ENCODE results near the gene MTAP.

The MTAP gene

GRCh38 chr9:21969011-21969940, 166.8 kb downstream of the MTAP start:
- no peak for DNase-seq (ENCODE audit: low read depth in 3 of 3)

DNA sequence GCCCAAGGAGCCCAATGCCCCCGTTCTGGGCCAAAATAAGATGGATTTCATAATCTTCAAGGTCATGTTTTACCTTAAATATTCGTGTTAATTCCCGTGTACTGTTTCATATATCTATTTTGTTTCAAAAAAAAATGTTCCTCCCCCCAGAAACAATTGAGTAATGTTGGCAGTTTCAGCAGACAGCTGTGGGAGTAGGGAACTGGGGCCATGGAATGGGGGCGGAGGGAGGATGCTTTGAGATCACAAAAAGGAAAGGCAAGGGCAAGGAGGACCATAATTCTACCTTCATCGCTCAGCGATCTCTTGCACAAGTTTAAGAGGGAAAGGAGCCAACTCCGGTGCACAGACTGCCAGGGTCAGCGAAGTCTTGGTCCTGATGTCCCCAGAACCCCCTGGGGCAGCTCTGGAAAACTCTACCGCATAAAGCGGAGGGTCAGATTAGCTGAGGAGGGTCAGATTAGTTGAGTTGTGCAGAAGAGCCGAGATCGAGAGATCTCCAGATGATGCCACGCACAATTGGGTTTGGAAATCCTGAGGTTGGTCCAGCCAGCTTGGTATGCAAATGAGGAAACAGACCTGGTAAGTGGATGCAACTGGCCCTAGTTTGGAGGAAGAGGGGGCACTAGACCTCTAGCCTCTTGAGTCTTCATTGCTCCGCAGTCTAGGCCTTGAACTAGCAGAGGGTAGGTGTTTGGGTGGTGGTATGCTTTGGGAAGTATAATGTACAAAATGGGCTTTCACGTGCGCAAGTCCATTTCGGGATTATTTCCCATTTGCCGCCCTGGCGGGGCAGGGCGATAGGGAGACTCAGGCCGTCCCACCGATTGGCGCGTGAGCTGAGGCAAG, 167.7 kb downstream of the MTAP start:
- no peak for DNase-seq (ENCODE audit: low read depth in 3 of 3)

DNA sequence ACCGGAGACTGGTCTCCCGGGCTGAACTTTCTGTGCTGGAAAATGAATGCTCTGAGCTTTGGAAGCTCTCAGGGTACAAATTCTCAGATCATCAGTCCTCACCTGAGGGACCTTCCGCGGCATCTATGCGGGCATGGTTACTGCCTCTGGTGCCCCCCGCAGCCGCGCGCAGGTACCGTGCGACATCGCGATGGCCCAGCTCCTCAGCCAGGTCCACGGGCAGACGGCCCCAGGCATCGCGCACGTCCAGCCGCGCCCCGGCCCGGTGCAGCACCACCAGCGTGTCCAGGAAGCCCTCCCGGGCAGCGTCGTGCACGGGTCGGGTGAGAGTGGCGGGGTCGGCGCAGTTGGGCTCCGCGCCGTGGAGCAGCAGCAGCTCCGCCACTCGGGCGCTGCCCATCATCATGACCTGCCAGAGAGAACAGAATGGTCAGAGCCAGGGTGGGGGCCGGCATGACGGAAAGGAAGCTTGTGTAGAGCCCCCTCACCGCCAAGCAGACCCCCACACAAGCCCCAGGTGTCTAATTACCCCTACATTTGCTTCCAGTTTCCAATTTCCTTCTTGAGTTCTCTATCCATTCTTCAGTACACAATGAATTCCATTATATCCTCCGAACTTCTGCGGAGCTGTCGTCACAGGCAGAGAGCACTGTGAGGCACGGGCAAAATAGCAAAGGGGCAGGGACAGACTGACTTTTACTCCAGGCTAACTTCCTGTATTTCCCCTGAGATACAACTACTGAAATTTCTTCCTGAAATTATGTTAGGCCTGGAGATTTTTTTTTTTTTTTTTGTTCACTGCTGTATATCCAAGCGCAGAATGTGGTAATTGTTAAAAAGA, 168.6 kb downstream of the MTAP start:
- no peak for DNase-seq (ENCODE audit: low read depth in 3 of 3)

- DNase-seq (ENCODE audit: low read depth in 3 of 3), result no peak
Observed at GRCh38 chr9:21972361-21972760, 169.9 kb downstream of the MTAP start.

- no peak for DNase-seq (ENCODE audit: low read depth in 3 of 3)
Observed at GRCh38 chr9:21974343-21974721, 171.9 kb downstream of the MTAP start.

- peak in 1 of 3 donors; percentile 46 for DNase-seq (ENCODE audit: low read depth in 3 of 3)
Observed at GRCh38 chr9:21974722-21975409, 172.4 kb downstream of the MTAP start.

- DNase-seq (ENCODE audit: low read depth in 3 of 3), result no peak
Observed at GRCh38 chr9:21976334-21976875, 174.0 kb downstream of the MTAP start.

- DNase-seq (ENCODE audit: low read depth in 3 of 3), result no peak
Observed at GRCh38 chr9:21982391-21982790, 180.0 kb downstream of the MTAP start.

GRCh38 chr9:21982861-21983560, 180.6 kb downstream of the MTAP start:
- DNase-seq (ENCODE audit: low read depth in 3 of 3), result no peak

DNA sequence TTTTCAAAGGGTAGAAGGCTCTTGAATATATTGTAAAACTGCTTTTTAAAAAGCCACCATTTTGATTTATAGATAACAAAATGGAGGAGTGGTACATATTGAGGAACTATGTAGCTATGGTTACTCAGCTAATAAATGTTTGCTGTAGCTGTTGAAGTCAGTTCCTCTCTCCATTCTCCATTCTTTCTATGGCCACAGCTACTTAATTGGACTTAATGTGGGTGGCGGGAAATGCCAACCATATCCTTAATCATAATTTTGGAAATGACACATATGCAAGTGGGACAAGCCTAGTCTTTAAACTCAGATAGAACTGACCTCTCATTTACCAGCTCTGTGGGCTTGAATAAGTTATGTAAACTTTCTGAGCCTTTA, 181.1 kb downstream of the MTAP start:
- no peak for DNase-seq (ENCODE audit: low read depth in 3 of 3)

GRCh38 chr9:21984101-21984500, 181.7 kb downstream of the MTAP start:
- DNase-seq (ENCODE audit: low read depth in 3 of 3), result no peak

GRCh38 chr9:21985964-21986667, 183.7 kb downstream of the MTAP start:
- no peak for DNase-seq (ENCODE audit: low read depth in 3 of 3)
